Measurements from ENCODE around the gene XYLT1. TPM values are rescaled to one million over a fixed set of nuclear protein-coding genes. Genes with fewer than 3 reads are reported as not detected.
"Not testable (repeated sequence)": the region's sequence is repeated elsewhere in the genome, so short reads cannot be mapped to it uniquely, and the experiment has no call there.

The XYLT1 gene, protein sequence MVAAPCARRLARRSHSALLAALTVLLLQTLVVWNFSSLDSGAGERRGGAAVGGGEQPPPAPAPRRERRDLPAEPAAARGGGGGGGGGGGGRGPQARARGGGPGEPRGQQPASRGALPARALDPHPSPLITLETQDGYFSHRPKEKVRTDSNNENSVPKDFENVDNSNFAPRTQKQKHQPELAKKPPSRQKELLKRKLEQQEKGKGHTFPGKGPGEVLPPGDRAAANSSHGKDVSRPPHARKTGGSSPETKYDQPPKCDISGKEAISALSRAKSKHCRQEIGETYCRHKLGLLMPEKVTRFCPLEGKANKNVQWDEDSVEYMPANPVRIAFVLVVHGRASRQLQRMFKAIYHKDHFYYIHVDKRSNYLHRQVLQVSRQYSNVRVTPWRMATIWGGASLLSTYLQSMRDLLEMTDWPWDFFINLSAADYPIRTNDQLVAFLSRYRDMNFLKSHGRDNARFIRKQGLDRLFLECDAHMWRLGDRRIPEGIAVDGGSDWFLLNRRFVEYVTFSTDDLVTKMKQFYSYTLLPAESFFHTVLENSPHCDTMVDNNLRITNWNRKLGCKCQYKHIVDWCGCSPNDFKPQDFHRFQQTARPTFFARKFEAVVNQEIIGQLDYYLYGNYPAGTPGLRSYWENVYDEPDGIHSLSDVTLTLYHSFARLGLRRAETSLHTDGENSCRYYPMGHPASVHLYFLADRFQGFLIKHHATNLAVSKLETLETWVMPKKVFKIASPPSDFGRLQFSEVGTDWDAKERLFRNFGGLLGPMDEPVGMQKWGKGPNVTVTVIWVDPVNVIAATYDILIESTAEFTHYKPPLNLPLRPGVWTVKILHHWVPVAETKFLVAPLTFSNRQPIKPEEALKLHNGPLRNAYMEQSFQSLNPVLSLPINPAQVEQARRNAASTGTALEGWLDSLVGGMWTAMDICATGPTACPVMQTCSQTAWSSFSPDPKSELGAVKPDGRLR
- total RNA-seq (2014; rRNA removed; shearing (Covaris generic); ENCODE audit: low replicate concordance) = 6.6 and 7.3 TPM in 2 replicates

DNA sequence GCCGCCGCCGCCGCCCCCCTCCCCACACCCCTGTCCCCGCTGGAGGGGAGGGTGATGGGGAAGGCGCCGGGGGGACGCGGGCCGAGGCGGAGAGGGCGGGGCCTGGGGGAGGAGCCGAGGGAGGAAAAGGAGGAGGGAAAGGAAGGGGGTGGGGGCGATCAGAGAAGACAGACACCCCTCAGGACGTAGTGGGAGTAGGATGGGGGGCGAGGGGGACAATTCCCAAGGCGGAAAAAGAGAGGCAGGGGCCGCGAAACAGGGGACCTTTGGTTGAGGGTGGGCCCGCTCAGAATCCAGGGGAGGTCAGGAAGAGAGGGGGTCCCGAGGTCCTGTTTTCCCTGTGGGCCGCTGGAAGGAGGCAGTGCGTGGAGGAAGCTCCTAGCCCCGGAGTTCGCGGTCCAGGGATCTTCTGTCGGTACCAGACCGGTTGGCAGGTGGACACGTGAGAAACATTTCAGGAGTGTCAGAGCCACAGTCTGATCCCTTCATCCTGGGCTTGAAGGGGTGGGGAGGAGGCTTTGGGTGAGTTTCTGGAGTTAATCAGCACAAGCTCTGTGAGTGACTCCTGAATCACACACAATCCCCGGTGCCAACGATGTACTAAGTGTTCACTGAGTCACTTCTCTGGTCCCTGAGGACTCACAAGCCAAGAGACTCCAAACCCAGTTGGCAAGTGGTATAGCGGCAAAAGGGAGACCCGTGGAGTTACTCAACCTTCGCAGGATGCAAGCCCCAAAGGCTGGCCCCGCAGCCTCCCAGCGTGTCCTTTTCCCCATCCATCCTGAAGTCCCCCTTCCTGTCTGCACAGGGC is at the start of gene XYLT1:
Gene XYLT1 (minus strand): TSS at position 53 of the 811 bp plus-strand sequence. CDS start 164 bp downstream, outside the sequence.
- H3K27me3 ChIP-seq = no peaks in the 10 kb centered on the region; the same call in 1 of the 2 replicates
- H3K9me3 ChIP-seq = no peaks in the 10 kb centered on the region
- H3K4me3 ChIP-seq = peak within 1 kb of the TSS; percentile 63
- peaks cover 14% of the 10 kb centered on the region for H3K36me3 ChIP-seq
- peak; percentile 97 for DNase-seq

DNA sequence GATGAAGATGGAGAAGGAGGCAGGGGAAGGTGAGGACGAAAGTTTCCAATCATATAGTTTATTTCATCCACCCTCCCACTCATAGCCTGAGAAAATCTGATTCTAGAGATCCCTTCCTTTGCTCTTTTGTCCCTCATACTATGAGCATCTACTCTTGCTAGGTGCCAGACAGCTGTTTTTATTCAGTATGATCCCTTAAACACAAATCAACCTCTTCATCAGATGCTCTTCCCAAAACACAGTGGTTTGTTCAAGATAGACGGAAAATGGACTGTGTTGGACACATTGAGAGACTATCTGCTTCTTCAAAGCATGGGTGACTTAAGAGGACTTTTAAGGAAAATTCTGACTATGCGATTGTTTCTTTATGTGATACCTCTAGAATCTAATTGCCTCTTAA is 49.4 kb upstream of the XYLT1 start:
- Histone ChIP-seq H3K27me3 (no peaks in the 10 kb centered on the region), H3K9me3 (no peaks in the 10 kb centered on the region), H3K4me3 (no peak overlapping the region), H3K36me3 (no peaks in the 10 kb centered on the region)
- no peak for DNase-seq

- no peaks in the 10 kb centered on the region for H3K27me3 ChIP-seq
- DNase-seq = no peak
- H3K4me3 ChIP-seq = no peak overlapping the region; the same call in 1 of the 2 replicates
- peaks cover under 1% of the 10 kb centered on the region; the same call in 1 of the 2 replicates for H3K9me3 ChIP-seq
- H3K36me3 ChIP-seq = no peaks in the 10 kb centered on the region
These were observed 48.6 kb upstream of the XYLT1 start for GRCh38 chr16:17519101-17519955.

- DNase-seq = peak; percentile 36
These were observed 47.7 kb upstream of the XYLT1 start for GRCh38 chr16:17518441-17518840.

DNA sequence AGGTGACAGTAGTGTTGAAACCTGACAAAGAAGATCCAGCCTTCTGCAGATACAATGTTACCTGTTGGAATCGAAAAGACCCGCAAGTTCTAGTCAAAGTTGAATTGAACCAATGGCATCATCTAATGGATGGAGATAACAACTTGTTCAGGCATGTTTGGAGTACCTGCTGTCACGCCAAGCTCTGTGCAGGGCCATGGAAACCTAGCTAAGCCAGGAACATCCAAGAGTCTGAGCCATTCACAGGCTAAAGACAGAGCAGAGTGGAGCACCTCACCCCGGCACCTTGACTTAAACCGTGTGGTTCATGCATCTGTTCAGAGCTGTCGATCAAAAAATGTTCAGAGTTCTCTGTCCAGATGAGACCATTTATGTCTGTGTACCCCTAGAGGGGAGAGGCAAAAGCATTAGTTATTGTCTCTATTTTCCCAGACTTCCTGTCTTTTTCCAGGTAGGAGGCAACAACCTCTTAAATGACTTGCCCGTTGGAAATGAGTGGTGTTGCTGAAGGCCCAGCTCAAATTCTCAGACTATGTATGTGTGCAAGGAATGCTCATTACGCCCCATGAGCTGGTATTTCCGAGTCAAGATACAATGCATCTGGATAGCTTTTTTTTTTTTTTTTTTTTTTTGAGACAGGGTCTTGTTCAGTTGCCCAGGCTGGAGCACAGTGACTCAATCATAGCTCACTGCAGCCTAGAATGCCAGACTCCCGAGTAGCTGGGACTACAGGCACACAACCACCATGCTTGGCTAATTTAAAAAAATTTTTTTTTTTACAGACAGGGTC is 44.9 kb upstream of the XYLT1 start:
- peaks cover 5% of the 10 kb centered on the region; the same call in 1 of the 2 replicates for H3K9me3 ChIP-seq
- no peaks in the 10 kb centered on the region for H3K27me3 ChIP-seq
- H3K4me3 ChIP-seq = no peak overlapping the region
- no peaks in the 10 kb centered on the region for H3K36me3 ChIP-seq
- DNase-seq = peak; percentile 88

More at GRCh38 chr16:17518441-17518840, 47.7 kb upstream of the XYLT1 start:
- H3K27me3 ChIP-seq = no peaks in the 10 kb centered on the region
- no peak overlapping the region for H3K4me3 ChIP-seq
- H3K36me3 ChIP-seq = no peaks in the 10 kb centered on the region
- peaks cover 5% of the 10 kb centered on the region; the same call in 1 of the 2 replicates for H3K9me3 ChIP-seq

- Histone ChIP-seq H3K4me3 (no peak overlapping the region), H3K9me3 (peaks cover 23% of the 10 kb centered on the region), H3K27me3 (no peaks in the 10 kb centered on the region), H3K36me3 (no peaks in the 10 kb centered on the region)
- peak; percentile 64 for DNase-seq
These were observed 42.0 kb upstream of the XYLT1 start for GRCh38 chr16:17512636-17513220.

GRCh38 chr16:17511340-17511739 is 40.6 kb upstream of the XYLT1 start:
- Histone ChIP-seq H3K36me3 (no peaks in the 10 kb centered on the region), H3K27me3 (no peaks in the 10 kb centered on the region), H3K9me3 (peaks cover 26% of the 10 kb centered on the region), H3K4me3 (no peak overlapping the region)
- DNase-seq = no peak

GRCh38 chr16:17510567-17510966 is 39.8 kb upstream of the XYLT1 start:
- Histone ChIP-seq H3K4me3 (no peak overlapping the region), H3K9me3 (peaks cover 26% of the 10 kb centered on the region), H3K36me3 (no peaks in the 10 kb centered on the region), H3K27me3 (no peaks in the 10 kb centered on the region)
- peak; percentile 27 for DNase-seq

DNA sequence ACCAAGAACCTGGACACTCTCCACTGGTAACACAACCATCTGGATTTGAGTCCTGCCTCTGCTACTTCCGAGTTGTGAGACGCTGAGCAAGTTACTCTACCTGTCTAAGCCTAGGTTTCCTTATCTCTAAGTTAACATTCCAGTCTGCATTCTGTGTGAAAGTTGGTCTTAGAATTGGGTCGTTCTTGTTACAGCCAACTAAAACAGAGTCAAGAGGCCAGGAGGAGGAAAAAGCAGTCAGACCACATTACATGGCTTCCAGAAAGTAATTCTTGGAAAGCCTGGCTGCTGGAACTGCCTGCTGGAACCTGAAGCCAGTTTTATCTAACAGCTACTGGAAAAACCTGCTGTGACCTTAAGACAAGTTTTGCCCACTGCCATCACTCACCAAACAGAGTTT is 38.4 kb upstream of the XYLT1 start:
- H3K9me3 ChIP-seq = peaks cover 23% of the 10 kb centered on the region
- no peaks in the 10 kb centered on the region for H3K36me3 ChIP-seq
- no peak overlapping the region for H3K4me3 ChIP-seq
- peak; percentile 35 for DNase-seq
- H3K27me3 ChIP-seq = no peaks in the 10 kb centered on the region

DNA sequence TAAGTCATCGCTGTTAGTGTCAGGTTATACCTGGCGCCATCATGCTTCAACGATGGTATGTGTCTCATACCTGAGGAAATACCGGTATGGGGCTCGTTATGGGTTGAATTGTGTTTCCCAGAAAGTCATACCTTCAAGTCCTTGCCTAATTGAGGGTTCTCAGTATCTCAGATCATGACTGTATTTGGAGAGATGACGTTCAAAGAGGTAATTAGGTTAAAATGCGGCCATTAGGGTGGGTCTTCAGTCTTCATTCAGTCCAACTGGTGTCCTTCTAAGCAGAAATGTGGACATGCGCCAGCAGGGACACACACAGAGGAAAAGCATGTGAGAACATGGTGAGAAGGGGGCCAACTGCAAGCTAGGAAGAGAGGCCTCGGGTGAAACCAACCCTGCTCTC is 37.5 kb upstream of the XYLT1 start:
- H3K9me3 ChIP-seq = peaks cover 20% of the 10 kb centered on the region
- H3K27me3 ChIP-seq = no peaks in the 10 kb centered on the region
- no peak for DNase-seq
- H3K36me3 ChIP-seq = no peaks in the 10 kb centered on the region
- H3K4me3 ChIP-seq = no peak overlapping the region

DNA sequence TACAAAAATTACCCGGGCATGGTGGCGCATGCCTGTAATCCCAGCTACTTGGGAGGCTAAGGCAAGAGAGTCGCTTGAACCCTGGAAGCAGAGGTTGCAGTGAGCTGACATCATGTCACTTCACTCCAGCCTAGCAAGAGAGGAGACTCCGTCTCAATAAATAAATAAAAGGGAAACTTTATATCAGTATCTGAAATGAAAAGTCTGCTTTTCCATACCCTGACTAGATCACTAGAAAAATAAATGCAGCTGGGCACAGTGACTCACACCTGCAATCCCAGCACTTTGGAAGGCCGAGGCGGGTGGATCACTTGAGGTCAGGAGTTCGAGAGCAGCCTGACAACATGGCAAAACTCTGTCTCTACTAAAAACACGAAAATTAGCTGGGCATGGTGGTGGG is 36.8 kb upstream of the XYLT1 start:
- H3K9me3 ChIP-seq = peaks cover 20% of the 10 kb centered on the region
- not testable (repeated sequence) for H3K27me3 ChIP-seq, H3K4me3 ChIP-seq, H3K36me3 ChIP-seq
- peak; percentile 43 for DNase-seq

DNA sequence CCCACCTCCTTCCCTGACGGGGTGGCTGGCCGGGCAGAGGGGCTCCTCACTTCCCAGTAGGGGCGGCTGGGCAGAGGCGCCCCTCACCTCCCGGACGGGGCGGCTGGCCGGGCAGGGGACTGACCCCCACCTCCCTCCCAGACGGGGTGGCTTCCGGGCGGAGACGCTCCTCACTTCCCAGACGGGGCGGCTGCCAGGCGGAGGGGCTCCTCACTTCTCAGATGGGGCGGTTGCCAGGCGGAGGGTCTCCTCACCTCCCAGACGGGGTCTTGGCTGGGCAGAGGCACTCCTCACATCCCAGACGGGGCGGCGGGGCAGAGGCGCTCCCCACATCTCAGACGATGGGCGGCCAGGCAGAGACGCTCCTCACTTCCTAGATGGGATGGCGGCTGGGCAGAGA is 35.1 kb upstream of the XYLT1 start:
- DNase-seq, H3K4me3 ChIP-seq, H3K27me3 ChIP-seq, H3K36me3 ChIP-seq: not testable (repeated sequence)
- peaks cover 20% of the 10 kb centered on the region for H3K9me3 ChIP-seq

DNA sequence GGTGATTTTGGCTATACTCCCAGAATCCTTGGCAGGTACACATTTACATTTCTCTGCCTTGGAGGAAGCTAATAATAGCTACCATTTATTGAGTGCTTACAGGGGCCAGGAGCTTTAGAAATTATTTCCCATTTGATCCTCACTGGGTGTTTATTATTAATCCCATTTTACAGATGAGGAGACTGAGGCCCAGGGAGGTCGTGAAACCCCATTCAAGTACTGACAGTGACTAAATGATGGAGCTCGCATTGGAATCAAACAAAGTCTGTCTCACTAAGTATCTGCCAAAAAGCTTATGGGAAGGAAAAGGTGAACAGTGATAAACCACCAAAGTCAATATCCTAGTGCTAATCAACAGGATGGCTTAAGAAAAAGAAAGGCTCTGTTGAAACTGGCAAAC is 33.3 kb upstream of the XYLT1 start:
- H3K27me3 ChIP-seq = no peaks in the 10 kb centered on the region
- DNase-seq = no peak
- no peaks in the 10 kb centered on the region for H3K36me3 ChIP-seq

DNA sequence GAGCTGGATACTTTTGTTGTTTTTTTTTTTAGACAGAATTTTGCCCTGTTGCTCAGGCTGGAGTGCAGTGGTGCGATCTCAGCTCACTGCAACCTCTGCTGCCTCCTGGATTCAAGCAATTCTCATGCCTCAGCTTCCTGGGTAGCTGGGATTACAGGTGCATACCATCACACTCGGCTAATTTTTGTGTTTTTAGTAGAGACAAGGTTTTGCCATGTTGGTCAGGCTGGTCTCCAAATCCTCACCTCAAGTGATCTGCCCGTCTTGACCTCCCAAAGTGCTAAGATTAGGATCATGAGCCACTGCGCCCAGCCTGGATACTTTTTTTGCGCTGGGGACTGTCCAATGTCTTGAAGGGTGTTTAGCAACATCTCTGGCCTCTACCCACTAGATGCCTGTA is 32.6 kb upstream of the XYLT1 start:
- peaks cover 6% of the 10 kb centered on the region for H3K9me3 ChIP-seq
- DNase-seq = no peak
- H3K27me3 ChIP-seq = no peaks in the 10 kb centered on the region
- no peak overlapping the region for H3K4me3 ChIP-seq
- no peaks in the 10 kb centered on the region for H3K36me3 ChIP-seq

More for the DNA sequence above, 33.3 kb upstream of the XYLT1 start:
- H3K9me3 ChIP-seq = peaks cover 13% of the 10 kb centered on the region
- no peak overlapping the region for H3K4me3 ChIP-seq

Measured in MG63 (cell line).